Measurements from ENCODE around the gene SLC39A11.

- TF ChIP-seq, protein P1, sequence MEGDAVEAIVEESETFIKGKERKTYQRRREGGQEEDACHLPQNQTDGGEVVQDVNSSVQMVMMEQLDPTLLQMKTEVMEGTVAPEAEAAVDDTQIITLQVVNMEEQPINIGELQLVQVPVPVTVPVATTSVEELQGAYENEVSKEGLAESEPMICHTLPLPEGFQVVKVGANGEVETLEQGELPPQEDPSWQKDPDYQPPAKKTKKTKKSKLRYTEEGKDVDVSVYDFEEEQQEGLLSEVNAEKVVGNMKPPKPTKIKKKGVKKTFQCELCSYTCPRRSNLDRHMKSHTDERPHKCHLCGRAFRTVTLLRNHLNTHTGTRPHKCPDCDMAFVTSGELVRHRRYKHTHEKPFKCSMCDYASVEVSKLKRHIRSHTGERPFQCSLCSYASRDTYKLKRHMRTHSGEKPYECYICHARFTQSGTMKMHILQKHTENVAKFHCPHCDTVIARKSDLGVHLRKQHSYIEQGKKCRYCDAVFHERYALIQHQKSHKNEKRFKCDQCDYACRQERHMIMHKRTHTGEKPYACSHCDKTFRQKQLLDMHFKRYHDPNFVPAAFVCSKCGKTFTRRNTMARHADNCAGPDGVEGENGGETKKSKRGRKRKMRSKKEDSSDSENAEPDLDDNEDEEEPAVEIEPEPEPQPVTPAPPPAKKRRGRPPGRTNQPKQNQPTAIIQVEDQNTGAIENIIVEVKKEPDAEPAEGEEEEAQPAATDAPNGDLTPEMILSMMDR (conservative IDR thresholded peaks at IDR 0.05; ENCODE audit: low read length) = no peak
- no peak for TF ChIP-seq EZH2phosphoT487 (IDR thresholded peaks at IDR 0.05; ENCODE audit: borderline replicate concordance, low read depth, low read length)
Measured at GRCh38 chr17:72751746-72752145, 340.7 kb downstream of the SLC39A11 start.

Data from OCI-LY7 (cell line).